Measurements from ENCODE around the gene TAB2.

TAB2 gene

DNA sequence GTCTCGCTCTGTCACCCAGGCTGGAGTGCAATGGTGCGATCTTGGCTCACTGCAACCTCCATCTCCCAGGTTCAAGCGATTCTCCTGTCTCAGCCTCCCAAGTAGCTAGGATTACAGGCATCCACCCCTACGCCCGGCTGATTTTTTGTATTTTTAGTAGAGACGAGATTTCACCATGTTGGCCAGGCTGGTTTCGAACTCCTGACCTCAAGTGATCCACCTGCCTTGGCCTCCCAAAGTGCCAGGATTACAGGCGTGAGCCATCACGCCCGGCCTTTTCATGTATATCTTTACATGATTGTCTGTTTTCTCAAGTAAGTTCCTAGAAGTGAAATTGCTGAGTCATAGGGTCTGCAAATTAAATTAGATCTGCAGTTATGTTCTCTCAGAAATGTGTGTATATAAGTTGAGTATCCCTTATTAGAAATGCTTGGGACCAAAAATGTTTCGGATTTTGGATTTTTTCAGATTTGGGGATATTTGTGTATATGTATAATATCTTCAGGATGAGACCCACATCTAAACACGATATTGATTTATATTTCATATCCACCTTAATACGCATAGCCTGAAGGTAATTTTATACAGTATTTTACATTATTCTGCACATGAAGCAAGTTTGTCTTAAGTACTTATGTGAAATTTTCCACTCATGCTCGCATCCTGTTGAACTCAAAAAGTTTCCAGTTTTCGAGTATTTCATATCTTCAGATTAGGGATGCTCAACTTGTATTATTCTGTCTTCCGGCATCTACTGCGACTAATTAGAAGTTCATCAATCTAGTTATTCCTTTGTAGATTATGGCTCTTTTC, 40.4 kb downstream of the TAB2 start:
- in situ Hi-C loops (cut with MboI; ENCODE audit: low sequenced_read_pairs, unreplicated experiment), result no loop called here
- TF ChIP-seq, protein P1, sequence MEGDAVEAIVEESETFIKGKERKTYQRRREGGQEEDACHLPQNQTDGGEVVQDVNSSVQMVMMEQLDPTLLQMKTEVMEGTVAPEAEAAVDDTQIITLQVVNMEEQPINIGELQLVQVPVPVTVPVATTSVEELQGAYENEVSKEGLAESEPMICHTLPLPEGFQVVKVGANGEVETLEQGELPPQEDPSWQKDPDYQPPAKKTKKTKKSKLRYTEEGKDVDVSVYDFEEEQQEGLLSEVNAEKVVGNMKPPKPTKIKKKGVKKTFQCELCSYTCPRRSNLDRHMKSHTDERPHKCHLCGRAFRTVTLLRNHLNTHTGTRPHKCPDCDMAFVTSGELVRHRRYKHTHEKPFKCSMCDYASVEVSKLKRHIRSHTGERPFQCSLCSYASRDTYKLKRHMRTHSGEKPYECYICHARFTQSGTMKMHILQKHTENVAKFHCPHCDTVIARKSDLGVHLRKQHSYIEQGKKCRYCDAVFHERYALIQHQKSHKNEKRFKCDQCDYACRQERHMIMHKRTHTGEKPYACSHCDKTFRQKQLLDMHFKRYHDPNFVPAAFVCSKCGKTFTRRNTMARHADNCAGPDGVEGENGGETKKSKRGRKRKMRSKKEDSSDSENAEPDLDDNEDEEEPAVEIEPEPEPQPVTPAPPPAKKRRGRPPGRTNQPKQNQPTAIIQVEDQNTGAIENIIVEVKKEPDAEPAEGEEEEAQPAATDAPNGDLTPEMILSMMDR (IDR thresholded peaks at IDR 0.05; ENCODE audit: borderline replicate concordance, control extremely low read depth, extremely low read depth, insufficient read depth, missing control alignments), result no peak
- no peak for DNase-seq (ENCODE audit: low spot score)

DNA sequence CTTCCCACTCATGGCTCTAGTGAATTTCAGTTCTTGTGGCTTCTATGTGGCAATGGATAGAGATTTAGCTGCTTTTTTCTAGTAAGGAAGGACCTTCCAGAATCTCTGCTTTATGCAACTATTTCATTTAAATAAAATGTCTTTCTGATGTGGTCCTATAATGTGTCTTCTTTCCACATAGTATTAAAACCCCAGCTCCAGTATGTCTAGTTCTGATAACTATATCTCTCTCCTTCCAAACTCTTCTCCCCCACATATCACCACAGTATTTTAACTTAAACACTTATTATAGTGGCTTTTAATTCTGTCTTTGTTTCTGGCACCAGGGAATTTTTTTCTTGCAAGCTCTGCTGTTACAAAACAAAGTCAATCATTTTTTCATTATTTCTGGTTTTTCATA, 41.9 kb downstream of the TAB2 start:
- in situ Hi-C loops (cut with MboI; ENCODE audit: low sequenced_read_pairs, unreplicated experiment), result no loop called here
- DNase-seq (ENCODE audit: low spot score), result no peak
- TF ChIP-seq, protein P1 (IDR thresholded peaks at IDR 0.05; ENCODE audit: borderline replicate concordance, control extremely low read depth, extremely low read depth, insufficient read depth, missing control alignments), result no peak

DNA sequence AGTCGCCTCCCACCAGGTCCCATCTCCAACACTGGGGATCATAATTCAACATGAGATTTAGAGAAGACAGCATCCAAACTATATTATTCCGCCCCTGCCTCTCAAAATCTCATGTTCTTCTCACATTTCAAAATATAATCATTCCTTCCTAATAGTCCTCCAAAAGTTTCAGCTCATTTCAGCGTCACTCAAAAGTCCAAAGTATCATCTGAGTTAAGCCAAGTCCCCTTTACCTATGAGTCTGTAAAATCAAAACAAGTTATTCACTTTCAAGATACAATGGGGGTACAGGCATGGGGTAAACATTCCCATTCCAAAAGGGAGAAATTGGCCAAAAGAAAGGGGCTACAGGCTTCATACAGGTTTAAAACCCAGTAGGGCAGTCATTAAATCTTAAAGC, 43.0 kb downstream of the TAB2 start:
- DNase-seq (ENCODE audit: low spot score), result no peak
- TF ChIP-seq, protein P1 (IDR thresholded peaks at IDR 0.05; ENCODE audit: borderline replicate concordance, control extremely low read depth, extremely low read depth, insufficient read depth, missing control alignments), result no peak
- in situ Hi-C loops (cut with MboI; ENCODE audit: low sequenced_read_pairs, unreplicated experiment), result no loop called here

DNA sequence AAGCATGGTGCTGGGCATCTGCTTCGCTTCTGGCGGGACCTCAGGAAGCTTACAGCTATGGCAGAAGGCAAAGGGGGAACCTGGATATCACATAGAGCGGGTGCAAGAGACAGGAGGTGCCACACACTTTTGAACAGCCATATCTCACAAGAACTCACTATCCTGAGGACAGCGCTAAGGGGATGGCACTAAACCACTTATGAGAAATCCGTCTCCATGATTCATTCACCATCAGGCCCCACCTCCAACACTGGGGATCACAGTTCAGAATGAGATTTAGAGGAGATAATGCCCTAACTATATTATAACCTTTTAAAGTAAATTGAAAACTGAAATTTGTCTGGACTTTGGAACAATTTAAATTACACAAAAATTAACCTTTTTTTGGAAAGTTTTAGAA, 44.8 kb downstream of the TAB2 start:
- in situ Hi-C loops (cut with MboI; ENCODE audit: low sequenced_read_pairs, unreplicated experiment), result no loop called here
- no peak for DNase-seq (ENCODE audit: low spot score)
- TF ChIP-seq, protein P1 (IDR thresholded peaks at IDR 0.05; ENCODE audit: borderline replicate concordance, control extremely low read depth, extremely low read depth, insufficient read depth, missing control alignments), result no peak

DNA sequence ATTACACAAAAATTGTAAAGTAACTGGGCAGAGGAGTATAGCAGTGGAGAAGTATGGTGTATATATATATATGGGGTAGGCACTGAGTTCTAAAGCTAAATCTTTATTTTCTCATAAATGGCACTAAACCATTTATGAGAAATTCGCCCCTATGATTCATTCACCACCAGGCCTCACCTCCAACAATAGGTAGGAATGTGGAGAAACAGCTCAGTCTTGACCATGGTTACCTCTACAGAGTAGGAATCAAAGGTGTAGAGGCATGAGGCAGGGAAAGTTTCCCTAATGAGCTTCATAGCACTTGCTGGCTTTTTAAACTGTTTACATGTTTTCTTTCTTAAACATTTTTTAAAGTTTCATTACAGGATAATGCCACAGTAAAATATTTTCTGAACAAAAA, 45.6 kb downstream of the TAB2 start:
- no peak for DNase-seq (ENCODE audit: low spot score)
- TF ChIP-seq, protein P1 (IDR thresholded peaks at IDR 0.05; ENCODE audit: borderline replicate concordance, control extremely low read depth, extremely low read depth, insufficient read depth, missing control alignments), result no peak
- in situ Hi-C loops (cut with MboI; ENCODE audit: low sequenced_read_pairs, unreplicated experiment), result no loop called here

DNA sequence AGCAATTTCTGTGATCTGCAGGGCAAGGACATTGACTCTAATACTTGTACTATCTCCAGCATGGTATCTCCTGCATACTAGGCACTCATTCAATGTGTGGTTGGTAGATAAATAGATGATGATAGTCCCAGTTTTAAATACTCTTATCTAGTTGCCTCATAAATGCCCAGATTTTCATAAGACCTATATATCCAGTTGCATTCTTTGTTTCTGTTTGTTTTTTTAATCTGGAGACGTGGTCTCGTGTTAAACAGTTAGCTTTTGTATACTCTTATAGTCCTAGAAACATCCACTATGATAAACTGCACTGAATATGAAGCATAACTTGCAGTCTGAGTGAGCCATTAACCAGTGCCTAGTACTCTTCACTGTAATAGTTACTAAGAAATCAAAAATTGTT, 47.0 kb downstream of the TAB2 start:
- no peak for DNase-seq (ENCODE audit: low spot score)
- in situ Hi-C loops (cut with MboI; ENCODE audit: low sequenced_read_pairs, unreplicated experiment), result no loop called here
- TF ChIP-seq, protein P1 (IDR thresholded peaks at IDR 0.05; ENCODE audit: borderline replicate concordance, control extremely low read depth, extremely low read depth, insufficient read depth, missing control alignments), result no peak

Measured in GM13976 (cell line).